Neuronal stem cell (in vitro differentiated cells): ENCODE measurements around the gene BBS9.

ENCODE experiments used
- DNase-seq: peaks from one replicate; pipeline ENCODE4 v3.0.0-alpha.2; 2013; ENCODE audit warnings: low spot score
- H2AFZ ChIP-seq: one replicate; pipeline ENCODE4 v1.6.1; 2013; ENCODE audit warnings: mild to moderate bottlenecking, low read length, inconsistent platforms
- H2AK5ac ChIP-seq: 2 replicates; pipeline ENCODE4 v1.6.1; 2013; ENCODE audit warnings: low read depth, mild to moderate bottlenecking, inconsistent platforms, low read length, moderate library complexity, mixed read lengths
- H2BK120ac ChIP-seq: 2 replicates; pipeline ENCODE4 v1.6.1; 2013; ENCODE audit warnings: low read depth, mild to moderate bottlenecking, inconsistent platforms, low read length, moderate library complexity, mixed read lengths
- H2BK12ac ChIP-seq: one replicate; pipeline ENCODE4 v1.6.1; 2013; ENCODE audit warnings: low read length, inconsistent platforms
- H2BK15ac ChIP-seq: 2 replicates; pipeline ENCODE4 v1.6.1; 2013; ENCODE audit warnings: mild to moderate bottlenecking, low read length, inconsistent platforms, mixed read lengths
- H2BK5ac ChIP-seq: one replicate; pipeline ENCODE4 v1.6.1; 2013; ENCODE audit warnings: inconsistent platforms, mild to moderate bottlenecking, low read length, moderate library complexity
- H3K14ac ChIP-seq: one replicate; pipeline ENCODE4 v1.6.1; 2013; ENCODE audit warnings: low read length, inconsistent platforms
- H3K18ac ChIP-seq: 2 replicates; pipeline ENCODE4 v1.6.1; 2013; ENCODE audit warnings: low read length, inconsistent platforms
- H3K23ac ChIP-seq: 2 replicates; pipeline ENCODE4 v1.6.1; 2013; ENCODE audit warnings: low read depth, mild to moderate bottlenecking, mixed read lengths, low read length, inconsistent platforms; ENCODE audit not compliant: poor library complexity
- H3K27ac ChIP-seq: replicated peaks from 3 replicates; pipeline ENCODE4 v1.5.1; 2013; ENCODE audit warnings: low read length, inconsistent platforms
- H3K27me3 ChIP-seq, 3 experiments: 2 replicates each; pipeline ENCODE4 v1.6.1; 2013; ENCODE audit warnings: low read length in 3 of 3, mild to moderate bottlenecking in 2 of 3, inconsistent platforms in 1 of 3, low read depth in 1 of 3, mixed read lengths in 1 of 3, moderate library complexity in 1 of 3; ENCODE audit not compliant: control insufficient read depth in 3 of 3, insufficient read depth in 3 of 3
- H3K36me3 ChIP-seq, 2 donors: replicated peaks in 1 of 2; 2 replicates each; pipeline ENCODE4 v1.6.1; 2013; ENCODE audit warnings: low read length in 2 of 2; ENCODE audit not compliant: control insufficient read depth in 2 of 2, insufficient read depth in 2 of 2
- H3K4ac ChIP-seq: 2 replicates; pipeline ENCODE4 v1.6.1; 2013; ENCODE audit warnings: inconsistent platforms, mild to moderate bottlenecking, low read length, moderate library complexity
- H3K4me1 ChIP-seq, 2 donors: 1 replicate in 1 of 2; 2 replicates in 1 of 2; pipeline ENCODE4 v1.6.1; 2013; ENCODE audit warnings: low read length in 2 of 2, low read depth in 1 of 2; ENCODE audit not compliant: control insufficient read depth in 2 of 2, insufficient read depth in 1 of 2
- H3K4me2 ChIP-seq: one replicate; pipeline ENCODE4 v1.6.1; 2013; ENCODE audit warnings: mild to moderate bottlenecking, low read length, inconsistent platforms; ENCODE audit not compliant: insufficient read depth, poor library complexity, severe bottlenecking
- H3K4me3 ChIP-seq, 2 donors: 2 replicates each; pipeline ENCODE4 v1.5.1; 2013; ENCODE audit warnings: low read length in 2 of 2, mild to moderate bottlenecking in 2 of 2, inconsistent platforms in 1 of 2, moderate library complexity in 1 of 2
- H3K79me1 ChIP-seq: one replicate; pipeline ENCODE4 v1.6.1; 2013; ENCODE audit warnings: low read depth, mild to moderate bottlenecking, inconsistent platforms, low read length, moderate library complexity
- H3K9ac ChIP-seq: one replicate; pipeline ENCODE4 v1.6.1; 2013; ENCODE audit warnings: mild to moderate bottlenecking, low read depth, low read length, inconsistent platforms; ENCODE audit not compliant: poor library complexity
- H3K9me3 ChIP-seq, 2 donors: replicated peaks in 1 of 2; 2 replicates each; pipeline versions ENCODE3 to v1.6.1; 2013; ENCODE audit warnings: low read length in 2 of 2, mild to moderate bottlenecking in 2 of 2, inconsistent platforms in 1 of 2, low read depth in 1 of 2, mixed read lengths in 1 of 2, moderate library complexity in 1 of 2; ENCODE audit not compliant: control insufficient read depth in 2 of 2, insufficient read depth in 1 of 2
- H4K8ac ChIP-seq: one replicate; pipeline ENCODE4 v1.6.1; 2013; ENCODE audit warnings: low read depth, mild to moderate bottlenecking, inconsistent platforms, low read length, moderate library complexity
- H4K91ac ChIP-seq: one replicate; pipeline ENCODE4 v1.6.1; 2013; ENCODE audit warnings: low read length, low read depth, mild to moderate bottlenecking, inconsistent platforms; ENCODE audit not compliant: poor library complexity
- WGBS, 2 donors: extraction: QIAGEN DNeasy Blood & Tissue Kit; methylation state at CpG; one replicate each; pipeline ENCODE4 v1.1.7; 2013; ENCODE audit warnings: missing lambda C conversion rate in 2 of 2, mixed read lengths in 1 of 2; ENCODE audit not compliant: insufficient read length in 2 of 2, insufficient replicate concordance in 1 of 2; ENCODE audit errors: extremely low coverage in 2 of 2; 5-methylcytosine and 5-hydroxymethylcytosine counted together

BBS9 gene

GRCh38 chr7:33346055-33346454 is 216.7 kb downstream of the BBS9 start:
- no peak for DNase-seq
- Histone ChIP-seq H2BK5ac (no peak overlapping the region), H3K9ac (no peak overlapping the region), H3K4me3 (no peak overlapping the region), H4K91ac (no peak overlapping the region), H2BK120ac (no peak overlapping the region), H3K36me3 (no peaks in the 10 kb centered on the region), H3K18ac (no peak overlapping the region), H3K27me3 (no peaks in the 10 kb centered on the region), H3K23ac (no peak overlapping the region), H4K8ac (no peak overlapping the region), H2AK5ac (no peak overlapping the region), H3K27ac (no peak overlapping the region), H3K79me1 (no peaks in the 10 kb centered on the region), H3K4me1 (no peaks in the 10 kb centered on the region), H2AFZ (no peak overlapping the region), H2BK12ac (no peak overlapping the region), H3K4me2 (no peak overlapping the region), H3K4ac (no peak overlapping the region), H3K9me3 (no peaks in the 10 kb centered on the region), H2BK15ac (no peak overlapping the region), H3K14ac (no peak overlapping the region)
- WGBS, 2 donors, result no CpG with 5 or more reads among the region's 3 CpGs

GRCh38 chr7:33350577-33350976 is 221.2 kb downstream of the BBS9 start:
- no CpG with 5 or more reads among the region's 7 CpGs for WGBS, 2 donors
- Histone ChIP-seq H3K9ac (no peak overlapping the region), H3K79me1 (no peaks in the 10 kb centered on the region), H2BK12ac (no peak overlapping the region), H3K4me2 (no peak overlapping the region), H3K4ac (no peak overlapping the region), H3K27me3 (no peaks in the 10 kb centered on the region), H3K36me3 (no peaks in the 10 kb centered on the region), H3K27ac (no peak overlapping the region), H3K18ac (no peak overlapping the region), H2BK120ac (no peak overlapping the region), H2BK5ac (no peak overlapping the region), H2AFZ (no peak overlapping the region), H2AK5ac (no peak overlapping the region), H3K4me3 (no peak overlapping the region), H3K14ac (no peak overlapping the region), H3K9me3 (no peaks in the 10 kb centered on the region), H2BK15ac (no peak overlapping the region), H3K4me1 (no peaks in the 10 kb centered on the region), H4K91ac (no peak overlapping the region), H3K23ac (no peak overlapping the region), H4K8ac (no peak overlapping the region)
- DNase-seq, result no peak

- no peak overlapping the region for H3K4me2 ChIP-seq
- peak overlapping the region; percentile 58 for H3K14ac ChIP-seq
- no peak overlapping the region for H3K23ac ChIP-seq
- no peak overlapping the region for H3K4ac ChIP-seq
- H2AK5ac ChIP-seq, result no peak overlapping the region
- no peak overlapping the region for H2BK5ac ChIP-seq
- no peak overlapping the region for H4K91ac ChIP-seq
- no peaks in the 10 kb centered on the region for H3K27me3 ChIP-seq
- no peak overlapping the region for H2BK12ac ChIP-seq
- no peak for DNase-seq
- H3K27ac ChIP-seq, result no peak overlapping the region
- H3K4me3 ChIP-seq, result no peak overlapping the region
- no peak overlapping the region for H3K9ac ChIP-seq
- no CpG with 5 or more reads among the region's 9 CpGs for WGBS, 2 donors
- no peaks in the 10 kb centered on the region for H3K36me3 ChIP-seq
- no peak overlapping the region for H2BK15ac ChIP-seq
- peak overlapping the region; percentile 19 for H2AFZ ChIP-seq
- no peaks in the 10 kb centered on the region for H3K4me1 ChIP-seq
- no peak overlapping the region for H2BK120ac ChIP-seq
- no peak overlapping the region for H4K8ac ChIP-seq
- no peaks in the 10 kb centered on the region for H3K79me1 ChIP-seq
- no peaks in the 10 kb centered on the region for H3K9me3 ChIP-seq
- no peak overlapping the region for H3K18ac ChIP-seq
Measured at GRCh38 chr7:33351709-33352108, 222.3 kb downstream of the BBS9 start.

GRCh38 chr7:33354201-33354600 is 224.8 kb downstream of the BBS9 start:
- Histone ChIP-seq H3K4me1 (no peaks in the 10 kb centered on the region), H2BK120ac (no peak overlapping the region), H3K23ac (no peak overlapping the region), H3K9me3 (no peaks in the 10 kb centered on the region), H2AFZ (no peak overlapping the region), H2BK5ac (no peak overlapping the region), H3K4me2 (no peak overlapping the region), H3K9ac (no peak overlapping the region), H4K91ac (no peak overlapping the region), H2AK5ac (no peak overlapping the region), H3K79me1 (no peaks in the 10 kb centered on the region), H2BK15ac (no peak overlapping the region), H2BK12ac (no peak overlapping the region), H3K27me3 (no peaks in the 10 kb centered on the region), H3K4me3 (no peak overlapping the region), H3K4ac (no peak overlapping the region), H3K18ac (no peak overlapping the region), H3K27ac (no peak overlapping the region), H3K14ac (no peak overlapping the region), H4K8ac (no peak overlapping the region), H3K36me3 (no peaks in the 10 kb centered on the region)
- no CpG with 5 or more reads among the region's 5 CpGs for WGBS, 2 donors
- no peak for DNase-seq
